ENCODE results near the gene LFNG. TPM values are rescaled to one million over a fixed set of nuclear protein-coding genes. Genes with fewer than 3 reads are reported as not detected.
A peak's percentile ranks its signal among the peaks of the same experiment; 100 is the strongest.

The LFNG gene
- total and polyA plus RNA-seq, 2 of the 13 experiments (the other 11 are each of a cell fraction or from before 2014, with no cell fraction given) = 0.44 to 1.5 TPM

DNA sequence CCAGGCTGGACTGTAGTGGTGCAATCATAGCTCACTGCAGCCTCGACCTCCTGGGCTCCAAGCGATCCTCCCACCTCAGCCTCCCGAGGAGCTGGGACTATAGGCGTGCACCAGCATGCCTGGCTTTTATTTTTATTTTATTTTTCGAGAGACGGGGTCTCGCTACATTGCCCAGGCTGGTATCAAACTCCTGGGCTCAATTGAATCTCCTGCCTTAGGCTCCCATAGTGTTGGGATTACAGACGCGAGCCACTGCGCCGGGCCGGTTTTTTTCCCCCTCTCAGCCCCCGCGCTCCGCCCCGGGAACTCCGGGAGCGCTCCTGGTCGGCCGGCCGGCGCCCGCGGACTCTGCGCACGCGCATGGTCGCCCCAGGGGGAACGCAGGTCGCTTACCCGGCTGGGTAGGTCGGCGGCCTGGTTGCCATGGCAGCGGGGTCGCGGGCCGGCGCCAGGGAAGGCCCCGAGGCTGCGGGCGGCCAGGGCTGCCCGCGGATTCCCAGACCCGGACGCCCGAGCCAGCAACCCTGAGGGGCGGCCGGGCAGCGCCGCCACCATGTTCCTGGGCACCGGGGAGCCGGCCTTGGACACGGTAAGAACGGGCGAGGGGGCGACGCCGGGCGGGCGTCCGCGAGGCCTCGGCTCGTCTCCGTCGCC lies 39.2 kb downstream of the LFNG start, which contains the start of gene IQCE (continued):
- TF ChIP-seq, protein P1, sequence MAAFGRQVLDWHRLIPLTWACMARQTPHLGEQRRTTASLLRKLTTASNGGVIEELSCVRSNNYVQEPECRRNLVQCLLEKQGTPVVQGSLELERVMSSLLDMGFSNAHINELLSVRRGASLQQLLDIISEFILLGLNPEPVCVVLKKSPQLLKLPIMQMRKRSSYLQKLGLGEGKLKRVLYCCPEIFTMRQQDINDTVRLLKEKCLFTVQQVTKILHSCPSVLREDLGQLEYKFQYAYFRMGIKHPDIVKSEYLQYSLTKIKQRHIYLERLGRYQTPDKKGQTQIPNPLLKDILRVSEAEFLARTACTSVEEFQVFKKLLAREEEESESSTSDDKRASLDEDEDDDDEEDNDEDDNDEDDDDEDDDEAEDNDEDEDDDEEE (CRISPR knock-in tag; IDR thresholded peaks at IDR 0.05) = no peak
- TF ChIP-seq ZNF138 (CRISPR knock-in tag; IDR thresholded peaks at IDR 0.05; ENCODE audit: low read depth) = peak; percentile 54; the same call in 1 of the 2 replicates
- no peak for TF ChIP-seq FOSL2 (CRISPR knock-in tag; IDR thresholded peaks at IDR 0.05)
- TF ChIP-seq ZNF567 (CRISPR knock-in tag; IDR thresholded peaks at IDR 0.05; ENCODE audit: borderline replicate concordance) = no peak; the same call in 1 of the 2 replicates
- no peak for TF ChIP-seq ZNF24 (IDR thresholded peaks at IDR 0.05)
- TF ChIP-seq, protein P2, sequence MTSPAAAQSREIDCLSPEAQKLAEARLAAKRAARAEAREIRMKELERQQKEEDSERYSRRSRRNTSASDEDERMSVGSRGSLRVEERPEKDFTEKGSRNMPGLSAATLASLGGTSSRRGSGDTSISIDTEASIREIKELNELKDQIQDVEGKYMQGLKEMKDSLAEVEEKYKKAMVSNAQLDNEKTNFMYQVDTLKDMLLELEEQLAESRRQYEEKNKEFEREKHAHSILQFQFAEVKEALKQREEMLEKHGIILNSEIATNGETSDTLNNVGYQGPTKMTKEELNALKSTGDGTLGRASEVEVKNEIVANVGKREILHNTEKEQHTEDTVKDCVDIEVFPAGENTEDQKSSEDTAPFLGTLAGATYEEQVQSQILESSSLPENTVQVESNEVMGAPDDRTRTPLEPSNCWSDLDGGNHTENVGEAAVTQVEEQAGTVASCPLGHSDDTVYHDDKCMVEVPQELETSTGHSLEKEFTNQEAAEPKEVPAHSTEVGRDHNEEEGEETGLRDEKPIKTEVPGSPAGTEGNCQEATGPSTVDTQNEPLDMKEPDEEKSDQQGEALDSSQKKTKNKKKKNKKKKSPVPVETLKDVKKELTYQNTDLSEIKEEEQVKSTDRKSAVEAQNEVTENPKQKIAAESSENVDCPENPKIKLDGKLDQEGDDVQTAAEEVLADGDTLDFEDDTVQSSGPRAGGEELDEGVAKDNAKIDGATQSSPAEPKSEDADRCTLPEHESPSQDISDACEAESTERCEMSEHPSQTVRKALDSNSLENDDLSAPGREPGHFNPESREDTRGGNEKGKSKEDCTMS (CRISPR knock-in tag; conservative IDR thresholded peaks at IDR 0.05) = no peak
- TF ChIP-seq, protein P3, sequence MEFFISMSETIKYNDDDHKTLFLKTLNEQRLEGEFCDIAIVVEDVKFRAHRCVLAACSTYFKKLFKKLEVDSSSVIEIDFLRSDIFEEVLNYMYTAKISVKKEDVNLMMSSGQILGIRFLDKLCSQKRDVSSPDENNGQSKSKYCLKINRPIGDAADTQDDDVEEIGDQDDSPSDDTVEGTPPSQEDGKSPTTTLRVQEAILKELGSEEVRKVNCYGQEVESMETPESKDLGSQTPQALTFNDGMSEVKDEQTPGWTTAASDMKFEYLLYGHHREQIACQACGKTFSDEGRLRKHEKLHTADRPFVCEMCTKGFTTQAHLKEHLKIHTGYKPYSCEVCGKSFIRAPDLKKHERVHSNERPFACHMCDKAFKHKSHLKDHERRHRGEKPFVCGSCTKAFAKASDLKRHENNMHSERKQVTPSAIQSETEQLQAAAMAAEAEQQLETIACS (CRISPR knock-in tag; IDR thresholded peaks at IDR 0.05) = no peak
- no peak for TF ChIP-seq ZNF432 (CRISPR knock-in tag; IDR thresholded peaks at IDR 0.05; ENCODE audit: borderline replicate concordance)
- peak; percentile 35 for TF ChIP-seq RBM22 (optimal IDR thresholded peaks at IDR 0.05; ENCODE audit: low read length)
- no peak for TF ChIP-seq SALL2 (CRISPR knock-in tag; IDR thresholded peaks at IDR 0.05)
- TF ChIP-seq SIX1 (CRISPR knock-in tag; IDR thresholded peaks at IDR 0.05; ENCODE audit: borderline replicate concordance) = no peak
- TF ChIP-seq, protein P4, sequence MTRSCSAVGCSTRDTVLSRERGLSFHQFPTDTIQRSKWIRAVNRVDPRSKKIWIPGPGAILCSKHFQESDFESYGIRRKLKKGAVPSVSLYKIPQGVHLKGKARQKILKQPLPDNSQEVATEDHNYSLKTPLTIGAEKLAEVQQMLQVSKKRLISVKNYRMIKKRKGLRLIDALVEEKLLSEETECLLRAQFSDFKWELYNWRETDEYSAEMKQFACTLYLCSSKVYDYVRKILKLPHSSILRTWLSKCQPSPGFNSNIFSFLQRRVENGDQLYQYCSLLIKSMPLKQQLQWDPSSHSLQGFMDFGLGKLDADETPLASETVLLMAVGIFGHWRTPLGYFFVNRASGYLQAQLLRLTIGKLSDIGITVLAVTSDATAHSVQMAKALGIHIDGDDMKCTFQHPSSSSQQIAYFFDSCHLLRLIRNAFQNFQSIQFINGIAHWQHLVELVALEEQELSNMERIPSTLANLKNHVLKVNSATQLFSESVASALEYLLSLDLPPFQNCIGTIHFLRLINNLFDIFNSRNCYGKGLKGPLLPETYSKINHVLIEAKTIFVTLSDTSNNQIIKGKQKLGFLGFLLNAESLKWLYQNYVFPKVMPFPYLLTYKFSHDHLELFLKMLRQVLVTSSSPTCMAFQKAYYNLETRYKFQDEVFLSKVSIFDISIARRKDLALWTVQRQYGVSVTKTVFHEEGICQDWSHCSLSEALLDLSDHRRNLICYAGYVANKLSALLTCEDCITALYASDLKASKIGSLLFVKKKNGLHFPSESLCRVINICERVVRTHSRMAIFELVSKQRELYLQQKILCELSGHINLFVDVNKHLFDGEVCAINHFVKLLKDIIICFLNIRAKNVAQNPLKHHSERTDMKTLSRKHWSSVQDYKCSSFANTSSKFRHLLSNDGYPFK (CRISPR knock-in tag; IDR thresholded peaks at IDR 0.05; ENCODE audit: borderline replicate concordance) = no peak
- TF ChIP-seq, protein P5, sequence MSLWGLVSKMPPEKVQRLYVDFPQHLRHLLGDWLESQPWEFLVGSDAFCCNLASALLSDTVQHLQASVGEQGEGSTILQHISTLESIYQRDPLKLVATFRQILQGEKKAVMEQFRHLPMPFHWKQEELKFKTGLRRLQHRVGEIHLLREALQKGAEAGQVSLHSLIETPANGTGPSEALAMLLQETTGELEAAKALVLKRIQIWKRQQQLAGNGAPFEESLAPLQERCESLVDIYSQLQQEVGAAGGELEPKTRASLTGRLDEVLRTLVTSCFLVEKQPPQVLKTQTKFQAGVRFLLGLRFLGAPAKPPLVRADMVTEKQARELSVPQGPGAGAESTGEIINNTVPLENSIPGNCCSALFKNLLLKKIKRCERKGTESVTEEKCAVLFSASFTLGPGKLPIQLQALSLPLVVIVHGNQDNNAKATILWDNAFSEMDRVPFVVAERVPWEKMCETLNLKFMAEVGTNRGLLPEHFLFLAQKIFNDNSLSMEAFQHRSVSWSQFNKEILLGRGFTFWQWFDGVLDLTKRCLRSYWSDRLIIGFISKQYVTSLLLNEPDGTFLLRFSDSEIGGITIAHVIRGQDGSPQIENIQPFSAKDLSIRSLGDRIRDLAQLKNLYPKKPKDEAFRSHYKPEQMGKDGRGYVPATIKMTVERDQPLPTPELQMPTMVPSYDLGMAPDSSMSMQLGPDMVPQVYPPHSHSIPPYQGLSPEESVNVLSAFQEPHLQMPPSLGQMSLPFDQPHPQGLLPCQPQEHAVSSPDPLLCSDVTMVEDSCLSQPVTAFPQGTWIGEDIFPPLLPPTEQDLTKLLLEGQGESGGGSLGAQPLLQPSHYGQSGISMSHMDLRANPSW (CRISPR knock-in tag; IDR thresholded peaks at IDR 0.05; ENCODE audit: borderline replicate concordance) = no peak
- no peak for TF ChIP-seq MED8 (CRISPR knock-in tag; IDR thresholded peaks at IDR 0.05; ENCODE audit: insufficient replicate concordance)
- TF ChIP-seq SAFB2 (CRISPR knock-in tag; IDR thresholded peaks at IDR 0.05; ENCODE audit: borderline replicate concordance, low read depth) = no peak
- peak; percentile 70; the same call in 1 of the 2 replicates for TF ChIP-seq KDM1A (CRISPR knock-in tag; IDR thresholded peaks at IDR 0.05)
- TF ChIP-seq RBFOX2 (IDR thresholded peaks at IDR 0.05; ENCODE audit: low read depth, low read length) = peak; percentile 27; the same call in 1 of the 2 replicates
- TF ChIP-seq, protein P6, sequence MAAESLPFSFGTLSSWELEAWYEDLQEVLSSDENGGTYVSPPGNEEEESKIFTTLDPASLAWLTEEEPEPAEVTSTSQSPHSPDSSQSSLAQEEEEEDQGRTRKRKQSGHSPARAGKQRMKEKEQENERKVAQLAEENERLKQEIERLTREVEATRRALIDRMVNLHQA (CRISPR knock-in tag; IDR thresholded peaks at IDR 0.05) = no peak

Measured in HepG2 (cell line).